ENCODE results near the gene HELZ2. TPM values are rescaled to one million over a fixed set of nuclear protein-coding genes. Genes with fewer than 3 reads are reported as not detected.

The HELZ2 gene
- total RNA-seq, 1 experiment from 2014 or later = 135 TPM

- Mint-ChIP-seq H3K4me3 (ENCODE audit: low read depth, unreplicated experiment) (no peak overlapping the region), H3K27me3 (ENCODE audit: unreplicated experiment) (peaks cover 14% of the 10 kb centered on the region), H3K4me1 (ENCODE audit: low read depth, unreplicated experiment) (peaks cover 27% of the 10 kb centered on the region), H3K27ac (ENCODE audit: unreplicated experiment) (no peak overlapping the region), H3K9me3 (ENCODE audit: low read depth, unreplicated experiment) (no peaks in the 10 kb centered on the region), H3K36me3 (ENCODE audit: insufficient read depth, unreplicated experiment) (peaks cover 6% of the 10 kb centered on the region)
- TF ChIP-seq CTCF (IDR thresholded peaks at IDR 0.05; ENCODE audit: unreplicated experiment) = no peak
- CTCF ChIA-PET = interaction anchor here (1.5 kb wide), 1 partner anchor 9 kb away, joined by 6 read pairs; no protein-coding TSS in a partner anchor
- BruUV-seq (replicated peaks) = no TSS peak
- intact Hi-C loops (cut with micrococcal nuclease; ENCODE audit: unreplicated experiment) = no loop called here
- DNase-seq = no peak
Measured at GRCh38 chr20:63546956-63547724, 26.9 kb downstream of the HELZ2 start.

- peaks cover 27% of the 10 kb centered on the region for H3K4me1 Mint-ChIP-seq (ENCODE audit: low read depth, unreplicated experiment)
- peaks cover 14% of the 10 kb centered on the region for H3K27me3 Mint-ChIP-seq (ENCODE audit: unreplicated experiment)
- no peak for TF ChIP-seq CTCF (IDR thresholded peaks at IDR 0.05; ENCODE audit: unreplicated experiment)
- intact Hi-C loops (cut with micrococcal nuclease; ENCODE audit: unreplicated experiment) = no loop called here
- no peak overlapping the region for H3K4me3 Mint-ChIP-seq (ENCODE audit: low read depth, unreplicated experiment)
- H3K9me3 Mint-ChIP-seq (ENCODE audit: low read depth, unreplicated experiment) = no peaks in the 10 kb centered on the region
- no TSS peak for BruUV-seq (replicated peaks)
- H3K36me3 Mint-ChIP-seq (ENCODE audit: insufficient read depth, unreplicated experiment) = peaks cover 5% of the 10 kb centered on the region
- no peak overlapping the region for H3K27ac Mint-ChIP-seq (ENCODE audit: unreplicated experiment)
- no peak for DNase-seq
- CTCF ChIA-PET = interaction anchor here (1.0 kb wide), 1 partner anchor 9 kb away, joined by 3 read pairs; the partner anchor contains the start of gene PTK6
Measured at GRCh38 chr20:63546256-63546955, 27.6 kb downstream of the HELZ2 start.

- no peak for DNase-seq
- H3K27me3 Mint-ChIP-seq (ENCODE audit: unreplicated experiment) = peaks cover 14% of the 10 kb centered on the region
- intact Hi-C loops (cut with micrococcal nuclease; ENCODE audit: unreplicated experiment) = no loop called here
- peaks cover 5% of the 10 kb centered on the region for H3K36me3 Mint-ChIP-seq (ENCODE audit: insufficient read depth, unreplicated experiment)
- CTCF ChIA-PET = interaction anchor here (0.6 to 1.2 kb wide), 3 partner anchors 8 to 141 kb away, joined by 3 to 6 read pairs (median 5); partner anchors contain the start of genes HELZ2 and PTK6
- no peak overlapping the region for H3K4me3 Mint-ChIP-seq (ENCODE audit: low read depth, unreplicated experiment)
- TF ChIP-seq CTCF (IDR thresholded peaks at IDR 0.05; ENCODE audit: unreplicated experiment) = no peak
- H3K27ac Mint-ChIP-seq (ENCODE audit: unreplicated experiment) = no peak overlapping the region
- H3K9me3 Mint-ChIP-seq (ENCODE audit: low read depth, unreplicated experiment) = no peaks in the 10 kb centered on the region
- no TSS peak for BruUV-seq (replicated peaks)
- H3K4me1 Mint-ChIP-seq (ENCODE audit: low read depth, unreplicated experiment) = peaks cover 27% of the 10 kb centered on the region
Measured at GRCh38 chr20:63545814-63546213, 28.2 kb downstream of the HELZ2 start.

- intact Hi-C loops (cut with micrococcal nuclease; ENCODE audit: unreplicated experiment) = no loop called here
- peak; percentile 82 for DNase-seq
- peaks cover 5% of the 10 kb centered on the region for H3K36me3 Mint-ChIP-seq (ENCODE audit: insufficient read depth, unreplicated experiment)
- H3K27me3 Mint-ChIP-seq (ENCODE audit: unreplicated experiment) = peaks cover 14% of the 10 kb centered on the region
- no peak overlapping the region for H3K27ac Mint-ChIP-seq (ENCODE audit: unreplicated experiment)
- H3K9me3 Mint-ChIP-seq (ENCODE audit: low read depth, unreplicated experiment) = no peaks in the 10 kb centered on the region
- no peak overlapping the region for H3K4me3 Mint-ChIP-seq (ENCODE audit: low read depth, unreplicated experiment)
- CTCF ChIA-PET = interaction anchor here (0.6 to 1.2 kb wide), 3 partner anchors 29 to 142 kb away, joined by 3 to 6 read pairs (median 5); partner anchors contain the start of genes HELZ2 and RTEL1
- TF ChIP-seq CTCF (IDR thresholded peaks at IDR 0.05; ENCODE audit: unreplicated experiment) = no peak
- BruUV-seq (replicated peaks) = no TSS peak
- H3K4me1 Mint-ChIP-seq (ENCODE audit: low read depth, unreplicated experiment) = peaks cover 30% of the 10 kb centered on the region
Measured at GRCh38 chr20:63544958-63545516, 29.0 kb downstream of the HELZ2 start.

Data from Calu3 (cell line).